ENCODE measurements around the gene MAPK12.

DNA sequence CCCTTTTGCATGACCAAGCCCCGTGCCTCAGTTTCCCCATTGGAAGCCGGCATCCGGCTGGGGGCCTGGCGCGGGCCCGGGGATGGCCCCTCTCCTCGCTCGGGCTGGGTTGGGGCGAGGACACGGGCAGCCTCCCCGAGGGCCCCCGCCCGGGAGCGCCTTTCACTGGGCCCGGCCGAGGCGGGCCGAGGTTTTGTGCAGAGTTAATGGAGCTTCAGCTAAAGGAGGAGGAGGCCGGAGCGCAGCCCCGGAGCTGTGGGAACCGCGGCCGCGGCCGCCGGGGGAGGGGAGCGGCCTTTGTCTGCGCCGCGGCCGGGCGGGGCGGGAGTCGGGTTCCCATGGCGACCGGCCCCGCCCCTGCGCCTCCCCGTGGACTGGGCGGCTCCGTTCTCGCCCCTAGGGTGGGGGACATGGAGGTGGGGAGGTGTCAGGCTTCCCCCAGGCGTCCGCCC, 10.1 kb upstream of the MAPK12 start:
- TF ChIP-seq, protein P1, sequence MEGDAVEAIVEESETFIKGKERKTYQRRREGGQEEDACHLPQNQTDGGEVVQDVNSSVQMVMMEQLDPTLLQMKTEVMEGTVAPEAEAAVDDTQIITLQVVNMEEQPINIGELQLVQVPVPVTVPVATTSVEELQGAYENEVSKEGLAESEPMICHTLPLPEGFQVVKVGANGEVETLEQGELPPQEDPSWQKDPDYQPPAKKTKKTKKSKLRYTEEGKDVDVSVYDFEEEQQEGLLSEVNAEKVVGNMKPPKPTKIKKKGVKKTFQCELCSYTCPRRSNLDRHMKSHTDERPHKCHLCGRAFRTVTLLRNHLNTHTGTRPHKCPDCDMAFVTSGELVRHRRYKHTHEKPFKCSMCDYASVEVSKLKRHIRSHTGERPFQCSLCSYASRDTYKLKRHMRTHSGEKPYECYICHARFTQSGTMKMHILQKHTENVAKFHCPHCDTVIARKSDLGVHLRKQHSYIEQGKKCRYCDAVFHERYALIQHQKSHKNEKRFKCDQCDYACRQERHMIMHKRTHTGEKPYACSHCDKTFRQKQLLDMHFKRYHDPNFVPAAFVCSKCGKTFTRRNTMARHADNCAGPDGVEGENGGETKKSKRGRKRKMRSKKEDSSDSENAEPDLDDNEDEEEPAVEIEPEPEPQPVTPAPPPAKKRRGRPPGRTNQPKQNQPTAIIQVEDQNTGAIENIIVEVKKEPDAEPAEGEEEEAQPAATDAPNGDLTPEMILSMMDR (IDR thresholded peaks at IDR 0.05), result peak in 4 of 6 experiments; percentile 9 to 40 (median 32)
- no peak for TF ChIP-seq POLR2A (IDR thresholded peaks at IDR 0.05)

Data from Peyer's patch (tissue), 4 donors.